HepG2 (cell line): ENCODE results near the gene ADAMTS20. TPM values are rescaled to one million over a fixed set of nuclear protein-coding genes. Genes with fewer than 3 reads are reported as not detected.

Experiments used
- ATAC-seq: fragments of 200-7000 bp; cut with Tn5 transposase; 3 replicates; pipeline ENCODE4 v1.9.1; 2020; ENCODE audit warnings: mild to moderate bottlenecking, moderate library complexity
- BruUV-seq: library from RNA; stranded (reverse); fragments of 400-500 nt; replicated peaks from 2 replicates; lab custom pipeline; 2021; lab: Mats Ljungman, UMichigan
- CTCF ChIA-PET: fragments of 300-600 bp; formaldehyde crosslinking; extraction: SDS; loops from one replicate; lab custom pipeline; 2021; ENCODE audit warnings: low total read pairs, inconsistent platforms, low intra/inter-chr PET ratio; lab: Yijun Ruan, JAX
- POLR2A ChIA-PET: fragments of 350-600 bp; sonication (Branson Sonifier 250); formaldehyde crosslinking; loops from one replicate; lab custom pipeline; 2020; ENCODE audit warnings: antibody characterized with exemption, inconsistent platforms; lab: Yijun Ruan, JAX
- DNase-seq: peaks from one replicate; pipeline ENCODE4 v3.0.0-alpha.2; 2015; ENCODE audit warnings: low spot score
- FAIRE-seq: peaks from 3 replicates; lab custom pipeline; 2011; peaks lifted over from hg19 to GRCh38; lab: Jason Lieb, UNC
- H2AFZ ChIP-seq: one replicate; pipeline ENCODE4 v1.6.1; 2011; ENCODE audit warnings: low read length, inconsistent platforms
- H3K27ac ChIP-seq: fragments of 300-600 bp; 3 replicates; pipeline ENCODE4 v1.8.0; 2011; ENCODE audit warnings: mixed run types, mild to moderate bottlenecking, mixed read lengths, low read length, inconsistent platforms; ENCODE audit not compliant: insufficient read depth; ENCODE audit errors: extremely low read length
- H3K27me3 ChIP-seq, 2 experiments: fragments of 200-600 bp in 1 of 2; 2 replicates in 1 of 2; 3 replicates in 1 of 2; pipeline versions ENCODE4 v1.6.0 to v1.8.0; 2011; ENCODE audit warnings: low read length in 2 of 2, mild to moderate bottlenecking in 2 of 2, moderate library complexity in 2 of 2, inconsistent platforms in 1 of 2; ENCODE audit not compliant: insufficient read depth in 2 of 2, control insufficient read depth in 1 of 2
- H3K36me3 ChIP-seq, 2 experiments: fragments of 200-600 bp in 1 of 2; replicated peaks in 1 of 2; 2 replicates in 1 of 2; 3 replicates in 1 of 2; pipeline versions ENCODE4 v1.5.1 to v1.8.0; 2011; ENCODE audit warnings: low read length in 2 of 2, inconsistent platforms in 1 of 2; ENCODE audit not compliant: insufficient read depth in 2 of 2, control insufficient read depth in 1 of 2
- H3K4me1 ChIP-seq: 2 replicates; pipeline ENCODE4 v1.5.1; 2012; ENCODE audit warnings: low read length, inconsistent platforms; ENCODE audit not compliant: insufficient read depth
- H3K4me2 ChIP-seq: 2 replicates; pipeline ENCODE4 v1.6.0; 2011; ENCODE audit warnings: low read depth, low read length, inconsistent platforms
- H3K4me3 ChIP-seq, 3 experiments: fragments of 200-600 bp in 1 of 3; sonication (generic), shearing (Covaris generic) in 1 of 3; replicated peaks in 1 of 3; 2 replicates each; pipeline ENCODE4 v1.5.1; 2011 to 2016; ENCODE audit warnings: low read length in 3 of 3, inconsistent platforms in 2 of 3, low read depth in 2 of 3, mild to moderate bottlenecking in 2 of 3, control low read depth in 1 of 3, mixed read lengths in 1 of 3; ENCODE audit not compliant: insufficient read depth in 1 of 3
- H3K79me2 ChIP-seq: one replicate; pipeline ENCODE4 v1.6.1; 2011; ENCODE audit warnings: low read length, inconsistent platforms; ENCODE audit not compliant: insufficient read depth
- H3K9ac ChIP-seq: 2 replicates; pipeline ENCODE4 v1.6.0; 2011; ENCODE audit warnings: mild to moderate bottlenecking, low read depth, low read length, inconsistent platforms; ENCODE audit not compliant: insufficient read depth
- H3K9me3 ChIP-seq: 2 replicates; pipeline ENCODE4 v1.5.1; 2012; ENCODE audit warnings: mild to moderate bottlenecking, low read length
- H4K20me1 ChIP-seq: 2 replicates; pipeline ENCODE4 v1.6.0; 2011; ENCODE audit warnings: inconsistent platforms, mild to moderate bottlenecking, low read length, moderate library complexity; ENCODE audit not compliant: insufficient read depth
- FOSL1 ChIP-seq: sonication (generic); formaldehyde crosslinking; IDR thresholded peaks from 2 replicates; pipeline ENCODE4 v1.9.0; 2021; ENCODE audit warnings: missing genetic modification reagents, borderline replicate concordance
- HDAC2 ChIP-seq: sonication (generic); formaldehyde crosslinking; IDR thresholded peaks from 2 replicates; pipeline ENCODE4 v1.4.0; 2020; ENCODE audit warnings: missing genetic modification reagents
- HNRNPK ChIP-seq: fragments of 200-400 bp; formaldehyde crosslinking; IDR thresholded peaks from 2 replicates; pipeline ENCODE4 v1.6.1; 2018; ENCODE audit warnings: low read length, low read depth, moderate library complexity, mild to moderate bottlenecking; ENCODE audit not compliant: poor library complexity, severe bottlenecking
- KDM4B ChIP-seq: sonication (generic); formaldehyde crosslinking; IDR thresholded peaks from 2 replicates; pipeline ENCODE4 v1.4.0; 2020; ENCODE audit warnings: missing genetic modification reagents
- PHF5A ChIP-seq: IDR thresholded peaks from one replicate; pipeline ENCODE4 v1.6.1; 2018; ENCODE audit warnings: low read depth, missing genetic modification reagents; ENCODE audit not compliant: unreplicated experiment
- SSRP1 ChIP-seq: IDR thresholded peaks from 2 replicates; pipeline ENCODE4 v1.6.1; 2016; ENCODE audit warnings: control low read depth
- ZNF230 ChIP-seq: sonication (generic); formaldehyde crosslinking; IDR thresholded peaks from 2 replicates; pipeline ENCODE4 v1.4.0; 2020; ENCODE audit warnings: mild to moderate bottlenecking, missing genetic modification reagents
- ZNF577 ChIP-seq: sonication (generic); formaldehyde crosslinking; IDR thresholded peaks from 2 replicates; pipeline ENCODE4 v1.4.0; 2020; ENCODE audit warnings: mild to moderate bottlenecking, low read depth, missing genetic modification reagents, borderline replicate concordance
- WGBS: methylation state at CpG from one replicate; pipeline ENCODE4 v1.1.6; 2017; ENCODE audit warnings: low lambda C conversion rate; 5-methylcytosine and 5-hydroxymethylcytosine counted together
- in situ Hi-C: cut with HindIII; loops from 2 replicates; pipeline ENCODE4 v1.10.0; 2017; ENCODE audit warnings: low pct_unique_long_range_greater_than_20kb; ENCODE audit not compliant: extremely low pct_ligation_motif_present
- intact Hi-C: fragments of 100-400 bp; cut with micrococcal nuclease; formaldehyde crosslinking; loops from one replicate; pipeline ENCODE4 v1.10.0; 2022; ENCODE audit not compliant: unreplicated experiment
- polyA plus RNA-seq, 8 experiments: library from polyadenylated mRNA; depleted of rRNA in 3 of 8; stranded (reverse) in 7 of 8; unstranded in 1 of 8; fragments of >200 nt; fragmentation: Illumina TruSeq in 4 of 8; extraction: Trizol in 4 of 8; gene quantifications; 2 replicates each; pipeline versions ENCODE4 v1.2.1 to v1.2.3, GENCODE V29; 2011 to 2016; ENCODE audit warnings: low read depth in 4 of 8, missing spikeins in 1 of 8, mixed read lengths in 1 of 8; ENCODE audit not compliant: insufficient read depth in 1 of 8
- total RNA-seq, 5 experiments: library from RNA; depleted of rRNA; stranded (reverse); fragments of >200 nt; fragmentation: Illumina TruSeq; extraction: Trizol; gene quantifications; 2 replicates each; pipeline ENCODE4 v1.2.3, GENCODE V29; 2016; ENCODE audit warnings: low read depth in 1 of 5
- TF ChIP-seq, protein P1 (sequence below): sonication (generic); formaldehyde crosslinking; IDR thresholded peaks from 2 replicates; pipeline ENCODE4 v1.5.1; 2020; ENCODE audit warnings: mild to moderate bottlenecking, missing genetic modification reagents, borderline replicate concordance

ADAMTS20 gene
- total and polyA plus RNA-seq, 2 of the 13 experiments (the other 11 are each of a cell fraction or from before 2014, with no cell fraction given): not detected

GRCh38 chr12:43585676-43586075 lies 33.7 kb upstream of the ADAMTS20 start (continued):
- TF ChIP-seq ZNF230 (CRISPR knock-in tag) (no peak), FOSL1 (CRISPR knock-in tag) (no peak), PHF5A (CRISPR knock-in tag) (no peak), KDM4B (CRISPR knock-in tag) (no peak), SSRP1 (CRISPR knock-in tag) (no peak), HDAC2 (CRISPR knock-in tag) (no peak)
- TF ChIP-seq, protein P1, sequence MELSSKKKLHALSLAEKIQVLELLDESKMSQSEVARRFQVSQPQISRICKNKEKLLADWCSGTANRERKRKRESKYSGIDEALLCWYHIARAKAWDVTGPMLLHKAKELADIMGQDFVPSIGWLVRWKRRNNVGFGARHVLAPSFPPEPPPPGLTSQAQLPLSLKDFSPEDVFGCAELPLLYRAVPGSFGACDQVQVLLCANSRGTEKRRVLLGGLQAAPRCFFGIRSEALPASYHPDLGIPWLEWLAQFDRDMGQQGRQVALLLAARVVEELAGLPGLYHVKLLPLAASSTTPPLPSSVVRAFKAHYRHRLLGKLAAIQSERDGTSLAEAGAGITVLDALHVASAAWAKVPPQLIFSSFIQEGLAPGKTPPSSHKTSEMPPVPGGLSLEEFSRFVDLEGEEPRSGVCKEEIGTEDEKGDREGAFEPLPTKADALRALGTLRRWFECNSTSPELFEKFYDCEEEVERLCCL (CRISPR knock-in tag): no peak

- ATAC-seq (no peak), DNase-seq (no peak), FAIRE-seq (no peak)
- no TSS peak for BruUV-seq
- Histone ChIP-seq H3K4me3 (no peak overlapping the region), H3K4me2 (no peak overlapping the region), H3K9me3 (no peaks in the 10 kb centered on the region), H2AFZ (no peak overlapping the region), H3K36me3 (no peaks in the 10 kb centered on the region), H3K4me1 (no peaks in the 10 kb centered on the region), H3K79me2 (no peaks in the 10 kb centered on the region), H3K9ac (no peak overlapping the region), H4K20me1 (no peaks in the 10 kb centered on the region), H3K27me3 (no peaks in the 10 kb centered on the region), H3K27ac (no peak overlapping the region)
- POLR2A ChIA-PET: no interaction called here
- CTCF ChIA-PET: no interaction called here
- 23% methylated on average over 5 of the region's 5 CpGs for WGBS
- intact Hi-C loops: no loop called here
- in situ Hi-C loops: no loop called here
- no peak for TF ChIP-seq ZNF577 (CRISPR knock-in tag)
- no peak for TF ChIP-seq HNRNPK
These were observed 28.6 kb upstream of the ADAMTS20 start for GRCh38 chr12:43580601-43581000.
